Urothelium cell line (cell line): Measurements from ENCODE around the gene CAMKMT.

Source experiments
- DNase-seq: peaks from one replicate; pipeline ENCODE4 v3.0.0; 2011; ENCODE audit warnings: low spot score, mixed read lengths
- FAIRE-seq: peaks from 2 replicates; lab custom pipeline; 2011; peaks lifted over from hg19 to GRCh38; lab: Jason Lieb, UNC

The CAMKMT gene

GRCh38 chr2:44718431-44718830 is 356.7 kb downstream of the CAMKMT start:
- DNase-seq: no peak
- no peak for FAIRE-seq

GRCh38 chr2:44719562-44719961 is 357.8 kb downstream of the CAMKMT start:
- FAIRE-seq: peak; percentile 32
- DNase-seq: no peak

GRCh38 chr2:44722026-44722625 is 360.4 kb downstream of the CAMKMT start:
- DNase-seq (no peak), FAIRE-seq (no peak)

GRCh38 chr2:44723921-44724320 is 362.2 kb downstream of the CAMKMT start:
- FAIRE-seq (peak; percentile 48), DNase-seq (no peak)

- FAIRE-seq: no peak
- no peak for DNase-seq
Observed at GRCh38 chr2:44730593-44730992, 368.8 kb downstream of the CAMKMT start.

- FAIRE-seq (no peak), DNase-seq (no peak)
Observed at GRCh38 chr2:44731505-44731904, 369.8 kb downstream of the CAMKMT start.

- no peak for DNase-seq
- no peak for FAIRE-seq
Observed at GRCh38 chr2:44736270-44736942, 374.7 kb downstream of the CAMKMT start.

- DNase-seq (no peak), FAIRE-seq (no peak)
Observed at GRCh38 chr2:44740678-44741077, 378.9 kb downstream of the CAMKMT start.

- FAIRE-seq (no peak), DNase-seq (peak; percentile 23)
Observed at GRCh38 chr2:44741507-44741906, 379.8 kb downstream of the CAMKMT start.

- FAIRE-seq (no peak), DNase-seq (no peak)
Observed at GRCh38 chr2:44742057-44742456, 380.3 kb downstream of the CAMKMT start.

GRCh38 chr2:44743473-44743872 is 381.7 kb downstream of the CAMKMT start:
- DNase-seq (no peak), FAIRE-seq (no peak)

GRCh38 chr2:44744961-44745892 is 383.5 kb downstream of the CAMKMT start:
- DNase-seq (no peak), FAIRE-seq (no peak)

GRCh38 chr2:44745922-44746766 is 384.4 kb downstream of the CAMKMT start:
- no peak for DNase-seq
- peak; percentile 59 for FAIRE-seq

GRCh38 chr2:44746856-44747615 is 385.3 kb downstream of the CAMKMT start:
- FAIRE-seq (no peak), DNase-seq (no peak)

- FAIRE-seq: no peak
- no peak for DNase-seq
Observed at GRCh38 chr2:44747794-44748193, 386.0 kb downstream of the CAMKMT start.

GRCh38 chr2:44751754-44752479 is 390.2 kb downstream of the CAMKMT start:
- DNase-seq (no peak), FAIRE-seq (no peak)

GRCh38 chr2:44752761-44753160 is 391.0 kb downstream of the CAMKMT start:
- FAIRE-seq (no peak), DNase-seq (no peak)

GRCh38 chr2:44753552-44754285 is 392.0 kb downstream of the CAMKMT start:
- DNase-seq: peak; percentile 29
- peak; percentile 42 for FAIRE-seq

GRCh38 chr2:44758591-44758990 is 396.8 kb downstream of the CAMKMT start:
- FAIRE-seq: no peak

More at GRCh38 chr2:44758591-44758990, 396.8 kb downstream of the CAMKMT start:
- no peak for DNase-seq
